Ovary (tissue), 3 donors: Measurements from ENCODE around the gene C4B.
"Not testable (repeated sequence)": the region's sequence is repeated elsewhere in the genome, so short reads cannot be mapped to it uniquely, and the experiment has no call there.

ENCODE experiments used
- CTCF ChIP-seq, 3 donors: fragments of 450-650 bp in 2 of 3; fragments of 200-600 bp in 1 of 3; IDR thresholded peaks; one replicate each; pipeline versions ENCODE4 v1.5.1 to v1.8.0; 2016 to 2022; ENCODE audit warnings: antibody characterized with exemption in 3 of 3, mild to moderate bottlenecking in 1 of 3
- EP300 ChIP-seq: sonication (generic); formaldehyde crosslinking; IDR thresholded peaks from one replicate; pipeline ENCODE4 v1.6.1; 2017; ENCODE audit warnings: antibody characterized with exemption
- POLR2A ChIP-seq: fragments of 450-650 bp; IDR thresholded peaks from one replicate; pipeline ENCODE4 v1.6.1; 2017; ENCODE audit warnings: antibody characterized with exemption, mild to moderate bottlenecking, moderate library complexity
- donor health status: DM: no; HTN: no; CAD: no.

DNA sequence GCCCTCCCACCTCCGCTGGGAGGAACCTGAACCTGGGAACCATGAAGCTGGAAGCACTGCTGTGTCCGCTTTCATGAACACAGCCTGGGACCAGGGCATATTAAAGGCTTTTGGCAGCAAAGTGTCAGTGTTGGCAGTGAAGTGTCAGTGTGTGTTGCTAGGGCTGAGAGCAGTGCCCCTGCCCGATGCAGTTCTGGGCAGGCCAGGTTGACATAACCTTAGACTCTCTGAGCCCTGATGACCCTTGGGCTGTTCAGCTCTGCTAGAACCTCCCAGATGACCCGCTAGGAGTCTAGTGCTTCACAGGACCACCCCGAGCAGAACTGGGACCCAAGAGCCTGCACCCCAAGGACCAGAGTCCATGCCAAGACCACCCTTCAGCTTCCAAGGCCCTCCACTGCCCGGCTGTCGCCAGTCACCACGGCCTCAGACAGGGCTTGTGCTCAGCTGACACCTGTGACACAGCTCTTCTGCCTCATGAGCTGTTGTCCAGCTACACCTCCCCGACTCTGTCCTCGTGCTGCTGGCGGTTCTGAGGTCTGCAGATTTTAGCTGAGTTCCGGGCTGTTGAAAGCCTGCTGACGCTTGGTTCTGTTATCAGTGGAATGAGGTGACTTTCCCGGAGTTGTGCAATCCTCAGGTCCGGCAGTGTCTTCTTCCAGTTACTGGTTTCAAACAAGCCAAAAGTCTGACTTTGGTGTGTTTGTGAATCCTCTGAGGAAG, 11.9 kb upstream of the C4B start:
- TF ChIP-seq CTCF (IDR thresholded peaks at IDR 0.05); POLR2A; EP300: not testable (repeated sequence)
